Cardiac fibroblast (primary cell): Measurements from ENCODE around the gene CDSN.
A peak's percentile ranks its signal among the peaks of the same experiment; 100 is the strongest.

Source experiments
- DNase-seq, 2 donors: peaks; one replicate each; pipeline versions ENCODE4 v3.0.0 to v3.0.0-alpha.2; 2010; ENCODE audit warnings: low read depth in 2 of 2
- H3K4me3 ChIP-seq, 2 donors: replicated peaks in 1 of 2; 1 replicate in 1 of 2; 2 replicates in 1 of 2; pipeline ENCODE4 v1.5.1; 2011; ENCODE audit warnings: low read depth in 2 of 2, low read length in 2 of 2, mild to moderate bottlenecking in 2 of 2, moderate library complexity in 1 of 2
- TF ChIP-seq, protein P1 (sequence below): IDR thresholded peaks from one replicate; pipeline ENCODE4 v1.5.1; 2011; ENCODE audit warnings: low read depth, mild to moderate bottlenecking, low read length, inconsistent platforms

Gene CDSN

DNA sequence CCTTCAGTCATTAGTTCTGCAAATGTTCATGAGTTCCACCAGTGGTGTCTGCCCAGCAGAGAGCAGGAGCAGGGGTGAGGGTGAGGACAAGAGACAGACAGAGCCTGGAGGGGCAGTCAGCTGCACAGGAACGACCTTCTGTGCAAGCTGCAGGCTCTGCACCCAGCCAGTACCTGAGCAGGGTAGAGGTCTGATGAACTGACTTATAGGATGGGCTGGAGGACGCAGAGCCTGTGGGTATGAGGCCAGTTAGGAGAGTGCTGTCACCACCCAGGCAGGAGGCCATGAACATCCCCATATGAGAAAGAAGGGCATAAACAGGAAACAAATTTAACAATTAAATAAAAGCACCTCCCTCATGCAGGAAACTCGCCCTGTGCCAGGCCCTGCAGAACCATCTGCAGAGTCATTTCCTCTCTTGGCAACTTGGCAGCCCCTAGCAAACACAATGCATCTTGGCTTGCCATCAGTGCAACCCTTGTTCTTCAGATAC is 25.8 kb downstream of the CDSN start:
- TF ChIP-seq, protein P1, sequence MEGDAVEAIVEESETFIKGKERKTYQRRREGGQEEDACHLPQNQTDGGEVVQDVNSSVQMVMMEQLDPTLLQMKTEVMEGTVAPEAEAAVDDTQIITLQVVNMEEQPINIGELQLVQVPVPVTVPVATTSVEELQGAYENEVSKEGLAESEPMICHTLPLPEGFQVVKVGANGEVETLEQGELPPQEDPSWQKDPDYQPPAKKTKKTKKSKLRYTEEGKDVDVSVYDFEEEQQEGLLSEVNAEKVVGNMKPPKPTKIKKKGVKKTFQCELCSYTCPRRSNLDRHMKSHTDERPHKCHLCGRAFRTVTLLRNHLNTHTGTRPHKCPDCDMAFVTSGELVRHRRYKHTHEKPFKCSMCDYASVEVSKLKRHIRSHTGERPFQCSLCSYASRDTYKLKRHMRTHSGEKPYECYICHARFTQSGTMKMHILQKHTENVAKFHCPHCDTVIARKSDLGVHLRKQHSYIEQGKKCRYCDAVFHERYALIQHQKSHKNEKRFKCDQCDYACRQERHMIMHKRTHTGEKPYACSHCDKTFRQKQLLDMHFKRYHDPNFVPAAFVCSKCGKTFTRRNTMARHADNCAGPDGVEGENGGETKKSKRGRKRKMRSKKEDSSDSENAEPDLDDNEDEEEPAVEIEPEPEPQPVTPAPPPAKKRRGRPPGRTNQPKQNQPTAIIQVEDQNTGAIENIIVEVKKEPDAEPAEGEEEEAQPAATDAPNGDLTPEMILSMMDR, result no peak
- peak in 1 of 2 donors; percentile 63 for DNase-seq
- H3K4me3 ChIP-seq, result no peak overlapping the region

DNA sequence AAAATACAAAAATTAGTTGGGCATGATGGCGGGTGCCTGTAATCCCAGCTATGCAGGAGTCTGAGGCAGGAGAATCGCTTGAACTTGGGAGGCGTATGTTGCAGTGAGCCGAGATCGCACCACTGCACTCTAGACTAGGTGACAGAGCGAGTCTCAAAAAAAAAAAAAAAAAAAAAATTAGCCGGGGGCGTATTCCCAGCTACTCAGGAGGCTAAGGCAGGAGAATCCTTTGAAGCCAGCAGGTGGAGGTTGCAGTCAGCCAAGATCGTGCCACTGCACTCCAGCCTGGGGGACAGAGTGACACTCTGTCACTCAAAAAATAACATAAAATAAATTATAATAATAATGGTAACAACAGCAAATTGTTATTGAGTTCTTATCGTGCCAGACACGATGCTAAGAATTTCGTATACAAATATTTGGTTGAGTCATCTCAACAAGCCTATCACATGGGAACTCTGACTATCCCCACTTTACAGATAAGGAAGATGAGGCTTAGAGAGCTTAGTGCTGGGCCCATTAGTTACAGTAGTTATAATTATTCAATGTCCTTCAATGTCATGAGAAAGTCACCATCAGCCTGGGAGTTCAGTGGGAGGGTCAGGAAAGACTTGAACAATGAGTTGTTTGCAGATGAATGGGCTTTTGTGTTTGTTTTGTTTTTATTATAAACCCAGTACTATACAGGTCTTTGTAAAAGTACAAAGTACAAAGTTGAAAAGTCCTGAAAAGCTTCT is 27.3 kb downstream of the CDSN start:
- no peak overlapping the region for H3K4me3 ChIP-seq
- TF ChIP-seq, protein P1, result no peak
- DNase-seq, result no peak

DNA sequence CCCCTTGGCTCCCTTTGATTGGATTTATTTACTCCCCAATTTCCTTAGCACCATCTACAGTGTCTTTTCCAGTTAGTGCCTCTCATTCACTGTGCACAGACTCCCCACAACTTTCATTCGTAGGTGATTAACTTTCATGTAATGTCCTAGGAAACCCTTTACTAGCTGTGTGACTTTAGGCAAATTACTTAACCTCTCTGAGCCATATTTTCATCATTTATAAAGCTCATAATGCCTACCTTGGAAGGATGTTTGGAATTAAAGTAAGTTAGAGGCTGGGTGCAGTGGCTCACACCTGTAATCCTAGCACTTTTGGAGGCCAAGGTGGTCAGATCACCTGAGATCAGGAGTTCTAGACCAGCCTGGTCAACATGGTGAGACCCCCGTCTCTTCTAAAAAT is 28.0 kb downstream of the CDSN start:
- DNase-seq, result no peak
- TF ChIP-seq, protein P1, result no peak
- H3K4me3 ChIP-seq, result no peak overlapping the region

DNA sequence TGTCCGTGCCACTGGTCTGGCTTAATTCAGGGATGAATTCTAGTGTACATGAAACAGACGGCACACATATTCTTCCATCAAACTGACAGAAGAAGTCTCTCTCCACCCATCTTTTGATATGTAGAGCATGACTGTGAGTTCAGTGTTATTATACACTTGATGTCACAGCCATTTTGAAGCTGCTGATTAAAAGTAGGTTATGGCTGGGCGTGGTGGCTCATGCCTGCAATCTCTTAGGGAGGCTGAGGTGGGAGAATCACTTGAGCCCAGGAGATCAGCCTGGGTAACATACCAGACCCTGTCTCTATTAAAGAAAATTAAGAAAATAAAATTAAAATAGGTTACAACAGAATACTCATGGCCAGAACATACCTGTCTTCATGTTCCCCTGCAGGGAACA is 28.6 kb downstream of the CDSN start:
- TF ChIP-seq, protein P1, result no peak
- no peak overlapping the region for H3K4me3 ChIP-seq
- DNase-seq, result no peak

GRCh38 chr6:31090973-31091364 is 29.3 kb downstream of the CDSN start:
- H3K4me3 ChIP-seq, result no peak overlapping the region
- TF ChIP-seq, protein P1, result no peak

GRCh38 chr6:31090275-31090972 is 29.8 kb downstream of the CDSN start:
- TF ChIP-seq, protein P1, result no peak
- no peak for DNase-seq
- no peak overlapping the region for H3K4me3 ChIP-seq

More at GRCh38 chr6:31090973-31091364, 29.3 kb downstream of the CDSN start:
- DNase-seq, result no peak
